Naive thymus-derived CD4-positive, alpha-beta T cell (primary cell): ENCODE measurements around the gene GAL3ST1. TPM values are rescaled to one million over a fixed set of nuclear protein-coding genes. Genes with fewer than 3 reads are reported as not detected.

ENCODE experiments used
- ATAC-seq: fragments of 150-1000 bp; cut with Tn5 transposase; 2 replicates; pipeline ENCODE4 v1.10.0; 2021; ENCODE audit warnings: mild to moderate bottlenecking, moderate library complexity
- CTCF ChIA-PET: fragments of 350-600 bp; sonication (Branson Sonifier 250); formaldehyde crosslinking; loops from one replicate; lab custom pipeline; 2021; ENCODE audit warnings: antibody characterized with exemption; lab: Charles Lee
- POLR2A ChIA-PET: fragments of 350-600 bp; sonication (Branson Sonifier 250); formaldehyde crosslinking; loops from one replicate; lab custom pipeline; 2021; ENCODE audit warnings: antibody characterized with exemption, inconsistent platforms; lab: Charles Lee
- DNase-seq, 9 donors: peaks; one replicate each; pipeline versions ENCODE4 v3.0.0 to v3.0.0-alpha.2; 2020 to 2022; ENCODE audit warnings: mixed read lengths in 1 of 9
- H3K27ac ChIP-seq: one replicate; pipeline ENCODE4 v1.7.0; 2013; ENCODE audit warnings: mild to moderate bottlenecking, low read depth, low read length, moderate library complexity
- H3K27me3 ChIP-seq, 2 donors: one replicate each; pipeline ENCODE4 v1.7.0; 2013; ENCODE audit warnings: low read length in 2 of 2, mild to moderate bottlenecking in 2 of 2, moderate library complexity in 2 of 2; ENCODE audit not compliant: control insufficient read depth in 2 of 2, insufficient read depth in 2 of 2
- H3K36me3 ChIP-seq, 3 experiments: 1 replicate in 2 of 3; 2 replicates in 1 of 3; pipeline ENCODE4 v1.7.0; 2013; ENCODE audit warnings: low read length in 3 of 3, mild to moderate bottlenecking in 3 of 3, moderate library complexity in 1 of 3; ENCODE audit not compliant: insufficient read depth in 3 of 3, control insufficient read depth in 2 of 3
- H3K4me1 ChIP-seq, 2 donors: one replicate each; pipeline ENCODE4 v1.7.0; 2013; ENCODE audit warnings: low read length in 2 of 2, mild to moderate bottlenecking in 2 of 2, moderate library complexity in 1 of 2; ENCODE audit not compliant: control insufficient read depth in 2 of 2, insufficient read depth in 2 of 2
- H3K4me3 ChIP-seq: 2 replicates; pipeline ENCODE4 v1.7.0; 2013; ENCODE audit warnings: mild to moderate bottlenecking, low read length
- H3K9me3 ChIP-seq, 3 experiments: 1 replicate in 2 of 3; 2 replicates in 1 of 3; pipeline ENCODE4 v1.7.0; 2013; ENCODE audit warnings: low read length in 3 of 3; ENCODE audit not compliant: control insufficient read depth in 2 of 3
- H3K27ac Mint-ChIP-seq, 9 donors: one replicate each; pipeline ENCODE4 v1.8.0; 2020 to 2022; ENCODE audit warnings: mixed read lengths in 9 of 9, mild to moderate bottlenecking in 8 of 9, moderate library complexity in 5 of 9, inconsistent platforms in 2 of 9
- H3K27me3 Mint-ChIP-seq, 5 donors: one replicate each; pipeline ENCODE4 v1.8.0; 2021 to 2022; ENCODE audit warnings: mixed read lengths in 5 of 5, mild to moderate bottlenecking in 1 of 5
- H3K36me3 Mint-ChIP-seq, 5 donors: one replicate each; pipeline ENCODE4 v1.8.0; 2020 to 2022; ENCODE audit warnings: mixed read lengths in 5 of 5, mild to moderate bottlenecking in 3 of 5, inconsistent platforms in 1 of 5
- H3K4me1 Mint-ChIP-seq, 7 donors: one replicate each; pipeline ENCODE4 v1.8.0; 2020 to 2022; ENCODE audit warnings: mixed read lengths in 7 of 7, mild to moderate bottlenecking in 3 of 7, inconsistent platforms in 1 of 7
- H3K4me3 Mint-ChIP-seq, 10 donors: one replicate each; pipeline ENCODE4 v1.8.0; 2020 to 2022; ENCODE audit warnings: mild to moderate bottlenecking in 10 of 10, mixed read lengths in 10 of 10, moderate library complexity in 6 of 10, inconsistent platforms in 2 of 10
- H3K9me3 Mint-ChIP-seq, 11 donors: one replicate each; pipeline ENCODE4 v1.8.0; 2020 to 2022; ENCODE audit warnings: mixed read lengths in 11 of 11, mild to moderate bottlenecking in 4 of 11, inconsistent platforms in 1 of 11, moderate library complexity in 1 of 11
- intact Hi-C, 2 donors: fragments of 100-400 bp; cut with micrococcal nuclease; formaldehyde crosslinking; loops; one replicate each; pipeline ENCODE4 v1.15.1; 2023
- polyA plus RNA-seq, 2 donors: library from polyadenylated mRNA; unstranded; fragments of 300-500 nt; fragmentation: Illumina TruSeq; gene quantifications; one replicate each; pipeline ENCODE4 v1.2.3, GENCODE V29; 2021
- total RNA-seq, 6 experiments: library from RNA in 5 of 6; stranded (reverse) in 5 of 6; gene quantifications; 1 replicate in 5 of 6; 2 replicates in 1 of 6; pipeline ENCODE4 v1.2.3 and lab custom pipeline; 2021 to 2026

The GAL3ST1 gene
- total and polyA plus RNA-seq, 7 experiments from 2014 or later: 0.21 to 4.8 (median 2.4) TPM; not detected in 2

- DNase-seq (no peak), ATAC-seq (no peak)
- ChIA-PET POLR2A (no interaction called here), CTCF (no interaction called here)
- H3K27ac ChIP-seq: no peak overlapping the region
- H3K4me1 Mint-ChIP-seq: peaks cover 0 to 13% (median 3%) of the 10 kb centered on the region in 7 donors
- H3K4me3 Mint-ChIP-seq: no peak overlapping the region
- peaks cover 0 to 82% (median 50%) of the 10 kb centered on the region in 3 experiments for H3K36me3 ChIP-seq
- no peak overlapping the region for H3K4me3 ChIP-seq
- H3K9me3 ChIP-seq: no peaks in the 10 kb centered on the region
- H3K9me3 Mint-ChIP-seq: peaks cover 0 to 1% (median 0%) of the 10 kb centered on the region in 11 donors
- H3K27me3 ChIP-seq: no peaks in the 10 kb centered on the region
- intact Hi-C loops: no loop called here
- peaks cover 5 to 62% (median 27%) of the 10 kb centered on the region in 5 donors for H3K36me3 Mint-ChIP-seq
- peaks cover 0 to 9% (median 0%) of the 10 kb centered on the region in 5 donors for H3K27me3 Mint-ChIP-seq
- no peaks in the 10 kb centered on the region for H3K4me1 ChIP-seq
- H3K27ac Mint-ChIP-seq: no peak overlapping the region
These were observed 4.0 kb upstream of the GAL3ST1 start for GRCh38 chr22:30578481-30578880.

GRCh38 chr22:30575859-30576258, 1.4 kb upstream of the GAL3ST1 start:
- peak overlapping the region in 3 of 9 donors; percentile 14 to 53 (median 43) for H3K27ac Mint-ChIP-seq
- CTCF ChIA-PET: no interaction called here

GRCh38 chr22:30574997-30575671, 669 bp upstream of the GAL3ST1 start:
- Mint-ChIP-seq H3K27me3 (peaks cover 0 to 16% (median 0%) of the 10 kb centered on the region in 5 donors), H3K4me3 (peak overlapping the region in 1 of 10 donors; percentile 23), H3K27ac (no peak overlapping the region), H3K9me3 (peaks cover 0 to 1% (median 0%) of the 10 kb centered on the region in 11 donors), H3K4me1 (peaks cover 0 to 13% (median 3%) of the 10 kb centered on the region in 7 donors), H3K36me3 (peaks cover 5 to 42% (median 20%) of the 10 kb centered on the region in 5 donors)
- H3K9me3 ChIP-seq: no peaks in the 10 kb centered on the region
- peak; percentile 3 for ATAC-seq
- no peak overlapping the region for H3K27ac ChIP-seq
- H3K36me3 ChIP-seq: peaks cover 0 to 48% (median 17%) of the 10 kb centered on the region in 3 experiments
- ChIA-PET POLR2A (interaction anchor here (0.7 kb wide), 1 partner anchor 25 kb away, joined by 3 read pairs; no protein-coding TSS in a partner anchor), CTCF (interaction anchor here (0.6 kb wide), 1 partner anchor 350 kb away, joined by 3 read pairs; no protein-coding TSS in a partner anchor)
- H3K27me3 ChIP-seq: no peaks in the 10 kb centered on the region
- H3K4me3 ChIP-seq: no peak overlapping the region
- H3K4me1 ChIP-seq: no peaks in the 10 kb centered on the region
- no peak for DNase-seq
- intact Hi-C loops: no loop called here

More at GRCh38 chr22:30575859-30576258, 1.4 kb upstream of the GAL3ST1 start:
- Mint-ChIP-seq H3K4me3 (no peak overlapping the region), H3K36me3 (peaks cover 5 to 48% (median 22%) of the 10 kb centered on the region in 5 donors), H3K4me1 (peaks cover 0 to 13% (median 3%) of the 10 kb centered on the region in 7 donors), H3K27me3 (peaks cover 0 to 16% (median 0%) of the 10 kb centered on the region in 5 donors), H3K9me3 (peaks cover 0 to 1% (median 0%) of the 10 kb centered on the region in 11 donors)
- no peak overlapping the region for H3K27ac ChIP-seq
- H3K9me3 ChIP-seq: no peaks in the 10 kb centered on the region
- no peak for ATAC-seq
- H3K36me3 ChIP-seq: peaks cover 0 to 55% (median 24%) of the 10 kb centered on the region in 3 experiments
- no peaks in the 10 kb centered on the region for H3K27me3 ChIP-seq
- POLR2A ChIA-PET: no interaction called here
- DNase-seq: no peak
- H3K4me3 ChIP-seq: no peak overlapping the region
- intact Hi-C loops: no loop called here
- H3K4me1 ChIP-seq: no peaks in the 10 kb centered on the region

- CTCF ChIA-PET: no interaction called here
- POLR2A ChIA-PET: no interaction called here
- no peak for ATAC-seq
These were observed 821 bp downstream of the GAL3ST1 start for GRCh38 chr22:30573594-30574094.

GRCh38 chr22:30572840-30573593, 1.4 kb downstream of the GAL3ST1 start:
- Mint-ChIP-seq H3K9me3 (peaks cover 0 to 1% (median 0%) of the 10 kb centered on the region in 11 donors), H3K36me3 (peaks cover 3 to 24% (median 8%) of the 10 kb centered on the region in 5 donors), H3K27ac (peak overlapping the region in 1 of 9 donors; percentile 28), H3K4me3 (no peak overlapping the region), H3K27me3 (peaks cover 0 to 16% (median 4%) of the 10 kb centered on the region in 5 donors), H3K4me1 (peaks cover 0 to 13% (median 0%) of the 10 kb centered on the region in 7 donors)
- Histone ChIP-seq H3K27ac (no peak overlapping the region), H3K4me3 (no peak overlapping the region), H3K9me3 (no peaks in the 10 kb centered on the region), H3K4me1 (no peaks in the 10 kb centered on the region), H3K27me3 (no peaks in the 10 kb centered on the region), H3K36me3 (peaks cover 0 to 27% (median 4%) of the 10 kb centered on the region in 3 experiments)
- intact Hi-C loops: no loop called here
- ChIA-PET POLR2A (no interaction called here), CTCF (interaction anchor here (0.5 kb wide), 1 partner anchor 450 kb away, joined by 3 read pairs; no protein-coding TSS in a partner anchor)
- ATAC-seq (no peak), DNase-seq (no peak)

More at GRCh38 chr22:30573594-30574094, 821 bp downstream of the GAL3ST1 start:
- H3K4me1 ChIP-seq: no peaks in the 10 kb centered on the region
- no peak overlapping the region for H3K4me3 ChIP-seq
- H3K4me1 Mint-ChIP-seq: peaks cover 0 to 13% (median 0%) of the 10 kb centered on the region in 7 donors
- peak overlapping the region in 2 of 9 donors; percentile 12 to 28 for H3K27ac Mint-ChIP-seq
- peaks cover 0 to 27% (median 8%) of the 10 kb centered on the region in 5 donors for H3K36me3 Mint-ChIP-seq
- no peak for DNase-seq
- no peak overlapping the region for H3K27ac ChIP-seq
- H3K9me3 Mint-ChIP-seq: peaks cover 0 to 1% (median 0%) of the 10 kb centered on the region in 11 donors
- peaks cover 0 to 16% (median 4%) of the 10 kb centered on the region in 5 donors for H3K27me3 Mint-ChIP-seq
- peaks cover 0 to 33% (median 7%) of the 10 kb centered on the region in 3 experiments for H3K36me3 ChIP-seq
- no peaks in the 10 kb centered on the region for H3K9me3 ChIP-seq
- intact Hi-C loops: no loop called here
- H3K4me3 Mint-ChIP-seq: no peak overlapping the region
- H3K27me3 ChIP-seq: no peaks in the 10 kb centered on the region

- ChIA-PET POLR2A (no interaction called here), CTCF (no interaction called here)
- no peak overlapping the region for H3K4me3 ChIP-seq
- no peaks in the 10 kb centered on the region for H3K4me1 ChIP-seq
- Mint-ChIP-seq H3K4me1 (peaks cover 0 to 13% (median 0%) of the 10 kb centered on the region in 7 donors), H3K27ac (peak overlapping the region in 2 of 9 donors; percentile 45 to 47), H3K4me3 (no peak overlapping the region), H3K36me3 (peaks cover 3 to 16% (median 6%) of the 10 kb centered on the region in 5 donors), H3K9me3 (peaks cover 0 to 1% (median 0%) of the 10 kb centered on the region in 11 donors), H3K27me3 (peaks cover 0 to 16% (median 4%) of the 10 kb centered on the region in 5 donors)
- H3K27me3 ChIP-seq: no peaks in the 10 kb centered on the region
- intact Hi-C loops: no loop called here
- H3K9me3 ChIP-seq: no peaks in the 10 kb centered on the region
- no peak for DNase-seq
- no peak overlapping the region for H3K27ac ChIP-seq
- peaks cover 0 to 19% (median 0%) of the 10 kb centered on the region in 3 experiments for H3K36me3 ChIP-seq
- no peak for ATAC-seq
These were observed 2.3 kb downstream of the GAL3ST1 start for GRCh38 chr22:30572210-30572609.
